ENCODE measurements around the gene TVP23B. TPM values are rescaled to one million over a fixed set of nuclear protein-coding genes. Genes with fewer than 3 reads are reported as not detected.

The TVP23B gene
- total and polyA plus RNA-seq, 9 donors, result 19.2 to 33.3 (median 23.5) TPM

GRCh38 chr17:18848501-18848900 is 67.5 kb downstream of the TVP23B start:
- H3K9me3 ChIP-seq (replicated peaks; ENCODE audit: control insufficient read depth, low read depth, low read length), result no peaks in the 10 kb centered on the region
- H3K4me1 ChIP-seq (ENCODE audit: control insufficient read depth, insufficient read depth, low read length), result no peaks in the 10 kb centered on the region
- no peaks in the 10 kb centered on the region for H3K27me3 ChIP-seq (ENCODE audit: control insufficient read depth, insufficient read depth, low read length)
- 78% methylated on average over 5 of the region's 6 CpGs for WGBS (ENCODE audit: insufficient coverage)
- H3K27ac ChIP-seq (ENCODE audit: low read length), result no peak overlapping the region
- no peak overlapping the region for H3K4me3 ChIP-seq (ENCODE audit: low read length)
- no peaks in the 10 kb centered on the region for H3K36me3 ChIP-seq (ENCODE audit: control insufficient read depth, insufficient read depth, low read length)
- no peak for DNase-seq

GRCh38 chr17:18850679-18851078 is 69.7 kb downstream of the TVP23B start:
- Histone ChIP-seq H3K36me3 (ENCODE audit: control insufficient read depth, insufficient read depth, low read length) (no peaks in the 10 kb centered on the region), H3K4me3 (ENCODE audit: low read length) (no peak overlapping the region), H3K27me3 (ENCODE audit: control insufficient read depth, insufficient read depth, low read length) (no peaks in the 10 kb centered on the region), H3K27ac (ENCODE audit: low read length) (no peak overlapping the region), H3K9me3 (replicated peaks; ENCODE audit: control insufficient read depth, low read depth, low read length) (no peaks in the 10 kb centered on the region), H3K4me1 (ENCODE audit: control insufficient read depth, insufficient read depth, low read length) (peaks cover 7% of the 10 kb centered on the region)
- WGBS (ENCODE audit: insufficient coverage), result 78% methylated on average over 1 of the region's 1 CpG
- DNase-seq, result no peak

GRCh38 chr17:18851201-18851600 is 70.2 kb downstream of the TVP23B start:
- H3K27me3 ChIP-seq (ENCODE audit: control insufficient read depth, insufficient read depth, low read length), result no peaks in the 10 kb centered on the region
- no peak overlapping the region for H3K27ac ChIP-seq (ENCODE audit: low read length)
- H3K9me3 ChIP-seq (replicated peaks; ENCODE audit: control insufficient read depth, low read depth, low read length), result no peaks in the 10 kb centered on the region
- H3K4me3 ChIP-seq (ENCODE audit: low read length), result no peak overlapping the region
- DNase-seq, result no peak
- no peaks in the 10 kb centered on the region for H3K36me3 ChIP-seq (ENCODE audit: control insufficient read depth, insufficient read depth, low read length)
- WGBS (ENCODE audit: insufficient coverage), result 100% methylated on average over 1 of the region's 3 CpGs
- peaks cover 7% of the 10 kb centered on the region for H3K4me1 ChIP-seq (ENCODE audit: control insufficient read depth, insufficient read depth, low read length)

GRCh38 chr17:18854956-18855355 is 74.0 kb downstream of the TVP23B start:
- Histone ChIP-seq H3K4me3 (ENCODE audit: low read length) (no peak overlapping the region), H3K27me3 (ENCODE audit: control insufficient read depth, insufficient read depth, low read length) (no peaks in the 10 kb centered on the region), H3K36me3 (ENCODE audit: control insufficient read depth, insufficient read depth, low read length) (no peaks in the 10 kb centered on the region), H3K27ac (ENCODE audit: low read length) (no peak overlapping the region), H3K4me1 (ENCODE audit: control insufficient read depth, insufficient read depth, low read length) (peaks cover 10% of the 10 kb centered on the region), H3K9me3 (replicated peaks; ENCODE audit: control insufficient read depth, low read depth, low read length) (no peaks in the 10 kb centered on the region)
- 89% methylated on average over 5 of the region's 7 CpGs for WGBS (ENCODE audit: insufficient coverage)
- no peak for DNase-seq

- 0% methylated on average over 21 of the region's 29 CpGs for WGBS (ENCODE audit: insufficient coverage)
- no peaks in the 10 kb centered on the region for H3K36me3 ChIP-seq (ENCODE audit: control insufficient read depth, insufficient read depth, low read length)
- H3K27me3 ChIP-seq (ENCODE audit: control insufficient read depth, insufficient read depth, low read length), result no peaks in the 10 kb centered on the region
- peak overlapping the region; percentile 97 for H3K27ac ChIP-seq (ENCODE audit: low read length)
- peak; percentile 99 for DNase-seq
- no peaks in the 10 kb centered on the region for H3K9me3 ChIP-seq (replicated peaks; ENCODE audit: control insufficient read depth, low read depth, low read length)
- peak overlapping the region; percentile 81 for H3K4me3 ChIP-seq (ENCODE audit: low read length)
- H3K4me1 ChIP-seq (ENCODE audit: control insufficient read depth, insufficient read depth, low read length), result peaks cover 10% of the 10 kb centered on the region
Observed at GRCh38 chr17:18855831-18856569, 75.0 kb downstream of the TVP23B start.

Other genes with a start within 250 kb of the TVP23B start
- not detected for gene TBC1D28, start 136.8 kb upstream of the TVP23B start, total RNA-seq
- under 1 TPM in 1 of 8 donors, not detected in 7; 0.25 TPM for gene TBC1D28, start 136.8 kb upstream of the TVP23B start, polyA plus RNA-seq (ENCODE audit: insufficient read depth in 1 of 8, insufficient read length in 8 of 8, low replicate concordance in 1 of 8)
- gene FOXO3B, start 98.9 kb upstream of the TVP23B start, total RNA-seq, result 3.4 TPM
- gene FOXO3B, start 98.9 kb upstream of the TVP23B start, polyA plus RNA-seq (ENCODE audit: insufficient read depth in 1 of 8, insufficient read length in 8 of 8, low replicate concordance in 1 of 8), result 1 to 10 TPM; 1.6 to 4.1 (median 3.6) TPM
- gene FBXW10, start 37.1 kb upstream of the TVP23B start, total RNA-seq, result 0.09 TPM
- under 1 TPM in 6 of 8 donors, not detected in 2; 0.09 to 0.44 (median 0.21) TPM for gene FBXW10, start 37.1 kb upstream of the TVP23B start, polyA plus RNA-seq (ENCODE audit: insufficient read depth in 1 of 8, insufficient read length in 8 of 8, low replicate concordance in 1 of 8)
- 32.1 TPM for gene PRPSAP2, start 76.9 kb downstream of the TVP23B start, total RNA-seq
- 10 to 100 TPM; 21.9 to 28.3 (median 25.4) TPM for gene PRPSAP2, start 76.9 kb downstream of the TVP23B start, polyA plus RNA-seq (ENCODE audit: insufficient read depth in 1 of 8, insufficient read length in 8 of 8, low replicate concordance in 1 of 8)
- gene SLC5A10, start 171.0 kb downstream of the TVP23B start, total RNA-seq, result not detected
- under 1 TPM in 6 of 8 donors, not detected in 2; 0.05 to 0.19 (median 0.06) TPM for gene SLC5A10, start 171.0 kb downstream of the TVP23B start, polyA plus RNA-seq (ENCODE audit: insufficient read depth in 1 of 8, insufficient read length in 8 of 8, low replicate concordance in 1 of 8)
- gene FAM83G, start 223.6 kb downstream of the TVP23B start, total RNA-seq, result 0.27 TPM
- 1 to 10 TPM in 1 of 8 donors, under 1 TPM in 7; 0.11 to 1.4 (median 0.22) TPM for gene FAM83G, start 223.6 kb downstream of the TVP23B start, polyA plus RNA-seq (ENCODE audit: insufficient read depth in 1 of 8, insufficient read length in 8 of 8, low replicate concordance in 1 of 8)